IMR-90 (cell line): Measurements from ENCODE around the gene RAB37. TPM values are rescaled to one million over a fixed set of nuclear protein-coding genes. Genes with fewer than 3 reads are reported as not detected.

Experiments used
- ATAC-seq: fragments of 200-7000 bp; cut with Tn5 transposase; 2 replicates; pipeline ENCODE4 v1.9.1; 2020; ENCODE audit warnings: low read depth, mild to moderate bottlenecking, moderate library complexity
- BruUV-seq: library from RNA; stranded (reverse); fragments of 400-500 nt; replicated peaks from 2 replicates; lab custom pipeline; 2021; lab: Mats Ljungman, UMichigan
- CTCF ChIA-PET: fragments of 300-600 bp; formaldehyde crosslinking; extraction: SDS; loops from one replicate; lab custom pipeline; 2021; ENCODE audit warnings: antibody characterized with exemption; lab: Yijun Ruan, JAX
- POLR2A ChIA-PET: fragments of 300-600 bp; sonication (Branson Sonifier 250); formaldehyde crosslinking; loops from one replicate; lab custom pipeline; 2022; ENCODE audit warnings: antibody characterized with exemption; ENCODE audit not compliant: unreplicated experiment; lab: Charles Lee
- DNase-seq: peaks from one replicate; pipeline ENCODE4 v3.0.0; 2013
- H2AFZ ChIP-seq: replicated peaks from 2 replicates; pipeline ENCODE3; 2013; ENCODE audit warnings: low read length, mild to moderate bottlenecking; ENCODE audit not compliant: poor library complexity
- H2AK5ac ChIP-seq: 2 replicates; pipeline ENCODE4 v1.6.1; 2013; ENCODE audit warnings: low read depth, low read length, inconsistent platforms
- H2AK9ac ChIP-seq: replicated peaks from 2 replicates; pipeline ENCODE3; 2013; ENCODE audit warnings: mild to moderate bottlenecking, low read depth, low read length, moderate library complexity; ENCODE audit not compliant: poor library complexity
- H2BK120ac ChIP-seq: 2 replicates; pipeline ENCODE4 v1.6.1; 2013; ENCODE audit warnings: low read depth, low read length, inconsistent platforms
- H2BK15ac ChIP-seq: 3 replicates; pipeline ENCODE4 v1.6.1; 2013; ENCODE audit warnings: low read depth, low read length, inconsistent platforms
- H2BK20ac ChIP-seq: 2 replicates; pipeline ENCODE4 v1.6.1; 2013; ENCODE audit warnings: low read depth, mild to moderate bottlenecking, inconsistent platforms, low read length, moderate library complexity
- H2BK5ac ChIP-seq: 2 replicates; pipeline ENCODE4 v1.6.1; 2013; ENCODE audit warnings: mild to moderate bottlenecking, low read depth, low read length, inconsistent platforms; ENCODE audit not compliant: poor library complexity, severe bottlenecking
- H3K14ac ChIP-seq: replicated peaks from 2 replicates; pipeline ENCODE4 v1.6.1; 2013; ENCODE audit warnings: low read depth, low read length, inconsistent platforms
- H3K18ac ChIP-seq: 2 replicates; pipeline ENCODE4 v1.6.1; 2013; ENCODE audit warnings: low read depth, low read length, control low read depth
- H3K23ac ChIP-seq: 2 replicates; pipeline ENCODE4 v1.6.1; 2013; ENCODE audit warnings: low read depth, low read length, inconsistent platforms
- H3K27ac ChIP-seq: 2 replicates; pipeline ENCODE4 v1.5.1; 2013; ENCODE audit warnings: mild to moderate bottlenecking, control low read depth, low read length; ENCODE audit not compliant: insufficient read depth
- H3K27me3 ChIP-seq: 2 replicates; pipeline ENCODE4 v1.6.1; 2013; ENCODE audit warnings: low read length; ENCODE audit not compliant: control insufficient read depth, insufficient read depth
- H3K36me3 ChIP-seq: 2 replicates; pipeline ENCODE4 v1.6.1; 2013; ENCODE audit warnings: low read length, mixed read lengths; ENCODE audit not compliant: control insufficient read depth, insufficient read depth
- H3K4ac ChIP-seq: 2 replicates; pipeline ENCODE4 v1.6.1; 2013; ENCODE audit warnings: low read depth, low read length, inconsistent platforms
- H3K4me1 ChIP-seq: 2 replicates; pipeline ENCODE4 v1.6.1; 2013; ENCODE audit warnings: low read length, mixed read lengths; ENCODE audit not compliant: control insufficient read depth, insufficient read depth
- H3K4me2 ChIP-seq: 2 replicates; pipeline ENCODE4 v1.6.1; 2013; ENCODE audit warnings: low read depth, mild to moderate bottlenecking, control low read depth, low read length, moderate library complexity
- H3K4me3 ChIP-seq: 2 replicates; pipeline ENCODE4 v1.5.1; 2013; ENCODE audit warnings: low read depth, mild to moderate bottlenecking, control low read depth, low read length, moderate library complexity; ENCODE audit not compliant: insufficient read depth
- H3K56ac ChIP-seq: 2 replicates; pipeline ENCODE4 v1.6.1; 2013; ENCODE audit warnings: low read length, inconsistent platforms; ENCODE audit not compliant: insufficient read depth; ENCODE audit errors: extremely low read depth
- H3K79me1 ChIP-seq, 2 experiments: 2 replicates each; pipeline ENCODE4 v1.6.1; 2013; ENCODE audit warnings: low read length in 2 of 2, inconsistent platforms in 1 of 2, low read depth in 1 of 2
- H3K9ac ChIP-seq: 2 replicates; pipeline ENCODE4 v1.6.1; 2013; ENCODE audit warnings: low read depth, low read length, control low read depth
- H3K9me1 ChIP-seq: 2 replicates; pipeline ENCODE4 v1.6.1; 2013; ENCODE audit warnings: low read length, inconsistent platforms; ENCODE audit not compliant: insufficient read depth
- H3K9me3 ChIP-seq: 2 replicates; pipeline ENCODE4 v1.6.1; 2013; ENCODE audit warnings: low read length; ENCODE audit not compliant: control insufficient read depth, insufficient read depth
- H4K20me1 ChIP-seq: 2 replicates; pipeline ENCODE4 v1.6.1; 2013; ENCODE audit warnings: low read length, inconsistent platforms; ENCODE audit not compliant: insufficient read depth
- H4K5ac ChIP-seq: 2 replicates; pipeline ENCODE4 v1.6.1; 2013; ENCODE audit warnings: mild to moderate bottlenecking, low read depth, low read length, control low read depth
- H4K8ac ChIP-seq, 2 experiments: 2 replicates each; pipeline ENCODE4 v1.6.1; 2013; ENCODE audit warnings: low read depth in 2 of 2, low read length in 2 of 2, control low read depth in 1 of 2, inconsistent platforms in 1 of 2
- H4K91ac ChIP-seq: 2 replicates; pipeline ENCODE4 v1.6.1; 2013; ENCODE audit warnings: low read depth, low read length, inconsistent platforms; ENCODE audit not compliant: insufficient read depth
- BHLHE40 ChIP-seq: fragments of 150-350 bp; IDR thresholded peaks from 2 replicates; pipeline ENCODE4 v1.6.1; 2016; ENCODE audit warnings: mild to moderate bottlenecking, low read depth, low read length
- CEBPB ChIP-seq: IDR thresholded peaks from 2 replicates; pipeline ENCODE4 v1.6.1; 2012; ENCODE audit warnings: low read depth, low read length, improper control_type of control experiment
- CHD1 ChIP-seq: IDR thresholded peaks from 2 replicates; pipeline ENCODE4 v1.6.1; 2012; ENCODE audit warnings: low read depth, low read length, improper control_type of control experiment
- FOS ChIP-seq: fragments of 150-350 bp; IDR thresholded peaks from 2 replicates; pipeline ENCODE4 v1.6.1; 2016; ENCODE audit warnings: low read depth, low read length
- MAFK ChIP-seq: IDR thresholded peaks from 2 replicates; pipeline ENCODE4 v1.6.1; 2012; ENCODE audit warnings: low read depth, low read length, improper control_type of control experiment
- MAZ ChIP-seq: IDR thresholded peaks from 2 replicates; pipeline ENCODE4 v1.6.1; 2012; ENCODE audit warnings: low read depth, mild to moderate bottlenecking, low read length, improper control_type of control experiment, moderate library complexity, borderline replicate concordance
- MXI1 ChIP-seq: IDR thresholded peaks from 2 replicates; pipeline ENCODE4 v1.6.1; 2012; ENCODE audit warnings: low read depth, mild to moderate bottlenecking, low read length, moderate library complexity, borderline replicate concordance
- NFE2L2 ChIP-seq: fragments of 150-350 bp; IDR thresholded peaks from 2 replicates; pipeline ENCODE4 v1.6.1; 2016; ENCODE audit warnings: low read depth, mild to moderate bottlenecking, low read length
- POLR2A ChIP-seq: IDR thresholded peaks from 2 replicates; pipeline ENCODE4 v1.6.1; 2012; ENCODE audit warnings: mild to moderate bottlenecking, low read depth, low read length
- RAD21 ChIP-seq: IDR thresholded peaks from 2 replicates; pipeline ENCODE4 v1.6.1; 2012; ENCODE audit warnings: low read length, improper control_type of control experiment
- RCOR1 ChIP-seq: IDR thresholded peaks from 2 replicates; pipeline ENCODE4 v1.6.1; 2012; ENCODE audit warnings: mild to moderate bottlenecking, low read length, improper control_type of control experiment; ENCODE audit not compliant: insufficient replicate concordance
- RFX5 ChIP-seq: IDR thresholded peaks from 2 replicates; pipeline ENCODE4 v1.8.0; 2012; ENCODE audit warnings: low read depth, mild to moderate bottlenecking, low read length, moderate library complexity
- SMC3 ChIP-seq: fragments of 150-350 bp; IDR thresholded peaks from 2 replicates; pipeline ENCODE4 v1.6.1; 2016; ENCODE audit warnings: low read depth, mild to moderate bottlenecking, antibody characterized with exemption, low read length, moderate library complexity
- WGBS, 2 experiments: methylation state at CpG; one replicate each; pipeline versions ENCODE4 v1.1.5 to v1.1.7; 2013; ENCODE audit warnings: missing lambda C conversion rate in 2 of 2; ENCODE audit not compliant: insufficient read length in 1 of 2; ENCODE audit errors: extremely low coverage in 2 of 2; 5-methylcytosine and 5-hydroxymethylcytosine counted together
- dilution Hi-C: fragments of 300-500 bp; cut with HindIII; formaldehyde crosslinking; loops from one replicate; pipeline ENCODE4 v1.14.3; 2018; ENCODE audit warnings: low sequenced_read_pairs; ENCODE audit not compliant: unreplicated experiment
- in situ Hi-C: fragments of 300-500 bp; cut with MboI; formaldehyde crosslinking; loops from 3 replicates; pipeline ENCODE4 v1.14.3; 2019; ENCODE audit warnings: low sequenced_read_pairs, inconsistent platforms, mixed read lengths
- intact Hi-C: fragments of 100-400 bp; cut with micrococcal nuclease; formaldehyde crosslinking; loops from 2 replicates; pipeline ENCODE4 v1.10.0; 2022
- polyA plus RNA-seq, 3 experiments: library from polyadenylated mRNA; depleted of rRNA; stranded (reverse); fragments of >200 nt; gene quantifications; 2 replicates each; pipeline ENCODE4 v1.2.3, GENCODE V29; 2012; ENCODE audit warnings: low replicate concordance in 1 of 3
- total RNA-seq: library from RNA; depleted of rRNA; stranded (reverse); fragments of >200 nt; gene quantifications from 2 replicates; pipeline ENCODE4 v1.2.3, GENCODE V29; 2012
- TF ChIP-seq, protein P1 (sequence below): fragments of 150-350 bp; IDR thresholded peaks from 2 replicates; pipeline ENCODE4 v1.6.1; 2016; ENCODE audit warnings: low read depth, mild to moderate bottlenecking, low read length, moderate library complexity, borderline replicate concordance
- TF ChIP-seq, protein P2 (sequence below): fragments of 150-350 bp; IDR thresholded peaks from 2 replicates; pipeline ENCODE4 v1.6.1; 2017; ENCODE audit warnings: mild to moderate bottlenecking, antibody characterized with exemption, low read length, low read depth
- TF ChIP-seq, protein P3 (sequence below): conservative IDR thresholded peaks from 2 replicates; pipeline ENCODE4 v1.5.1; 2012; ENCODE audit warnings: mild to moderate bottlenecking, low read depth, low read length, improper control_type of control experiment

RAB37 gene
- total and polyA plus RNA-seq, 2 of the 4 experiments (the other 2 are of a cell fraction): 0.19 TPM; not detected in 1

DNA sequence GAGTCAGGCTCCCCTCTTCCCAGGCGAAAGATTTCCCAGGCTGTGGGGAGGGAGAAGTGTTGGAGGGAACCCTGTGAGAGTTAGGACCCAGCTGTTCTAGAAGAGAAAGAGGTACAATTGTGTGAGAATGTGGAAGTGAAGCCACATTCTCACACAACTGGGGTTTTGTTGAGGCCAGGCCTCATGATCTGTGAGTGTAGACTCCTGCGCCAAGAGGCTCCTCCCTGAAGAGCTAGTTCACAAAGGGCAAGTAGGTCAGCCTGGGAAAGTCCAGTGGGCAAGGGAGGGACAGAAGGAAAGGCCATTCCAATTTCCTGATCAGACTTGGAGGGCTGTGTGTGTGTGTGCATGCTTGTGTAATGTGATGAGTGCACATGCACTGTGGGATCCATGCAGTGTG is 39.5 kb upstream of the RAB37 start:
- in situ Hi-C loops: no loop called here
- Histone ChIP-seq H3K14ac (no peak overlapping the region), H3K79me1 (no peaks in the 10 kb centered on the region), H3K4me3 (no peak overlapping the region), H3K27me3 (no peaks in the 10 kb centered on the region), H3K56ac (no peak overlapping the region), H3K9me1 (no peaks in the 10 kb centered on the region; the same call in 1 of the 2 replicates), H4K5ac (no peak overlapping the region), H4K8ac (no peak overlapping the region), H2BK120ac (no peak overlapping the region), H3K27ac (no peak overlapping the region), H3K9me3 (no peaks in the 10 kb centered on the region), H2BK15ac (no peak overlapping the region), H3K36me3 (no peaks in the 10 kb centered on the region), H4K91ac (no peak overlapping the region), H2BK20ac (no peak overlapping the region), H3K4me2 (no peak overlapping the region), H3K18ac (no peak overlapping the region), H3K4me1 (no peaks in the 10 kb centered on the region), H3K9ac (no peak overlapping the region), H3K23ac (no peak overlapping the region), H4K20me1 (no peaks in the 10 kb centered on the region; the same call in 1 of the 2 replicates), H2AFZ (no peak overlapping the region), H2AK9ac (no peak overlapping the region), H2BK5ac (no peak overlapping the region), H3K4ac (no peak overlapping the region), H2AK5ac (no peak overlapping the region)
- dilution Hi-C loops: no loop called here
- TF ChIP-seq MXI1 (no peak), MAZ (no peak), MAFK (no peak), BHLHE40 (no peak), RFX5 (no peak), POLR2A (no peak), NFE2L2 (no peak), RAD21 (no peak), SMC3 (no peak), CEBPB (no peak), CHD1 (no peak), FOS (no peak), RCOR1 (no peak)
- TF ChIP-seq, protein P1, sequence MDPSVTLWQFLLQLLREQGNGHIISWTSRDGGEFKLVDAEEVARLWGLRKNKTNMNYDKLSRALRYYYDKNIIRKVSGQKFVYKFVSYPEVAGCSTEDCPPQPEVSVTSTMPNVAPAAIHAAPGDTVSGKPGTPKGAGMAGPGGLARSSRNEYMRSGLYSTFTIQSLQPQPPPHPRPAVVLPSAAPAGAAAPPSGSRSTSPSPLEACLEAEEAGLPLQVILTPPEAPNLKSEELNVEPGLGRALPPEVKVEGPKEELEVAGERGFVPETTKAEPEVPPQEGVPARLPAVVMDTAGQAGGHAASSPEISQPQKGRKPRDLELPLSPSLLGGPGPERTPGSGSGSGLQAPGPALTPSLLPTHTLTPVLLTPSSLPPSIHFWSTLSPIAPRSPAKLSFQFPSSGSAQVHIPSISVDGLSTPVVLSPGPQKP: no peak
- TF ChIP-seq, protein P2, sequence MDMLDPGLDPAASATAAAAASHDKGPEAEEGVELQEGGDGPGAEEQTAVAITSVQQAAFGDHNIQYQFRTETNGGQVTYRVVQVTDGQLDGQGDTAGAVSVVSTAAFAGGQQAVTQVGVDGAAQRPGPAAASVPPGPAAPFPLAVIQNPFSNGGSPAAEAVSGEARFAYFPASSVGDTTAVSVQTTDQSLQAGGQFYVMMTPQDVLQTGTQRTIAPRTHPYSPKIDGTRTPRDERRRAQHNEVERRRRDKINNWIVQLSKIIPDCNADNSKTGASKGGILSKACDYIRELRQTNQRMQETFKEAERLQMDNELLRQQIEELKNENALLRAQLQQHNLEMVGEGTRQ: no peak
- TF ChIP-seq, protein P3, sequence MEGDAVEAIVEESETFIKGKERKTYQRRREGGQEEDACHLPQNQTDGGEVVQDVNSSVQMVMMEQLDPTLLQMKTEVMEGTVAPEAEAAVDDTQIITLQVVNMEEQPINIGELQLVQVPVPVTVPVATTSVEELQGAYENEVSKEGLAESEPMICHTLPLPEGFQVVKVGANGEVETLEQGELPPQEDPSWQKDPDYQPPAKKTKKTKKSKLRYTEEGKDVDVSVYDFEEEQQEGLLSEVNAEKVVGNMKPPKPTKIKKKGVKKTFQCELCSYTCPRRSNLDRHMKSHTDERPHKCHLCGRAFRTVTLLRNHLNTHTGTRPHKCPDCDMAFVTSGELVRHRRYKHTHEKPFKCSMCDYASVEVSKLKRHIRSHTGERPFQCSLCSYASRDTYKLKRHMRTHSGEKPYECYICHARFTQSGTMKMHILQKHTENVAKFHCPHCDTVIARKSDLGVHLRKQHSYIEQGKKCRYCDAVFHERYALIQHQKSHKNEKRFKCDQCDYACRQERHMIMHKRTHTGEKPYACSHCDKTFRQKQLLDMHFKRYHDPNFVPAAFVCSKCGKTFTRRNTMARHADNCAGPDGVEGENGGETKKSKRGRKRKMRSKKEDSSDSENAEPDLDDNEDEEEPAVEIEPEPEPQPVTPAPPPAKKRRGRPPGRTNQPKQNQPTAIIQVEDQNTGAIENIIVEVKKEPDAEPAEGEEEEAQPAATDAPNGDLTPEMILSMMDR: no peak
- ATAC-seq (no peak), DNase-seq (no peak)
- no TSS peak for BruUV-seq
- POLR2A ChIA-PET: no interaction called here
- no CpG with 5 or more reads among the region's 2 CpGs for WGBS, 2 experiments
- intact Hi-C loops: no loop called here
- CTCF ChIA-PET: no interaction called here
